Tibial nerve (tissue), 4 donors: ENCODE measurements around the gene ASTN1. TPM values are rescaled to one million over a fixed set of nuclear protein-coding genes. Genes with fewer than 3 reads are reported as not detected.

ENCODE experiments used
- DNase-seq, 2 donors: peaks; one replicate each; pipeline ENCODE4 v3.0.0-alpha.2; 2019; ENCODE audit warnings: low spot score in 2 of 2
- H3K27ac ChIP-seq, 4 donors: fragments of 200-600 bp; sonication (generic) in 3 of 4; one replicate each; pipeline ENCODE4 v1.5.1; 2017 to 2019; ENCODE audit warnings: mild to moderate bottlenecking in 1 of 4
- H3K27me3 ChIP-seq, 2 donors: fragments of 200-600 bp; sonication (generic) in 1 of 2; one replicate each; pipeline versions ENCODE4 v1.5.1 to v1.6.0; 2017 to 2019
- H3K36me3 ChIP-seq, 3 donors: fragments of 200-600 bp; sonication (generic); one replicate each; pipeline ENCODE4 v1.5.1; 2018 to 2019
- H3K4me1 ChIP-seq, 4 donors: fragments of 200-600 bp; sonication (generic) in 3 of 4; one replicate each; pipeline ENCODE4 v1.5.1; 2017 to 2019
- H3K4me3 ChIP-seq, 4 donors: fragments of 200-600 bp; sonication (generic) in 3 of 4; one replicate each; pipeline ENCODE4 v1.5.1; 2017 to 2019; ENCODE audit warnings: mild to moderate bottlenecking in 1 of 4, moderate library complexity in 1 of 4
- H3K9me3 ChIP-seq, 4 donors: fragments of 200-600 bp; sonication (generic) in 3 of 4; one replicate each; pipeline ENCODE4 v1.5.1; 2017 to 2019
- EP300 ChIP-seq, 2 donors: sonication (generic); formaldehyde crosslinking; IDR thresholded peaks; one replicate each; pipeline ENCODE4 v1.6.1; 2017; ENCODE audit warnings: antibody characterized with exemption in 2 of 2, mild to moderate bottlenecking in 1 of 2
- POLR2A ChIP-seq, 2 donors: fragments of 450-650 bp; IDR thresholded peaks; one replicate each; pipeline ENCODE4 v1.6.1; 2017; ENCODE audit warnings: antibody characterized with exemption in 2 of 2, mild to moderate bottlenecking in 2 of 2, moderate library complexity in 2 of 2
- WGBS, 2 donors: methylation state at CpG; one replicate each; pipeline ENCODE4 v1.1.5; 2018; 5-methylcytosine and 5-hydroxymethylcytosine counted together
- total RNA-seq, 4 donors: library from RNA; depleted of rRNA; stranded (reverse); fragments of >200 nt; gene quantifications; one replicate each; pipeline ENCODE4 v1.1.0, GENCODE V29; 2016
- TF ChIP-seq, protein P1 (sequence below), 5 experiments: fragments of 200-600 bp in 3 of 5; fragments of 450-650 bp in 2 of 5; sonication (generic) in 3 of 5; IDR thresholded peaks; one replicate each; pipeline ENCODE4 v1.5.1; 2016 to 2019; ENCODE audit warnings: antibody characterized with exemption in 5 of 5, mild to moderate bottlenecking in 3 of 5, moderate library complexity in 2 of 5

The ASTN1 gene
- total RNA-seq, 4 donors from 2014 or later = 0.30 to 0.63 TPM; not detected in 2

DNA sequence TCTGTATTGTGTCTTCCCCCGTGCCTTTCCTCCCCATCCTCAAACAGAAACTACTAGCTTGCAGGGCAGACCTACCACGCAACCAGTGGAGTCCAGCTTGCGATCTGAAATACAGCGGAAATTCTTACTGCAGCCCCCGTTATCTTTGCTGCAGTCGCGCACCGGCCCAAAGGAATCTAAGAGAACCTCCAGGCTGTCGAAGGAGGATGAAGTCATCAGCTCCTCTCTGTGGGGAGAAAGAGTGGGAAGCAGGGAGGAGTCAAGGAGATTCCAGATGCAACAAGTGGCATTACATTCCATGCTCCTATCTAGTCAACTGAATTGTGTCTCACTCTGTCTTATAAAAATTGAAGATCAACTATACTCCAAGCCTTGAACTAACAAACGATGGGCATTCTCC, 206.9 kb downstream of the ASTN1 start:
- Histone ChIP-seq H3K27ac (no peak overlapping the region), H3K27me3 (no peaks in the 10 kb centered on the region), H3K4me1 (no peaks in the 10 kb centered on the region), H3K9me3 (no peaks in the 10 kb centered on the region), H3K4me3 (no peak overlapping the region), H3K36me3 (no peaks in the 10 kb centered on the region)
- TF ChIP-seq, protein P1, sequence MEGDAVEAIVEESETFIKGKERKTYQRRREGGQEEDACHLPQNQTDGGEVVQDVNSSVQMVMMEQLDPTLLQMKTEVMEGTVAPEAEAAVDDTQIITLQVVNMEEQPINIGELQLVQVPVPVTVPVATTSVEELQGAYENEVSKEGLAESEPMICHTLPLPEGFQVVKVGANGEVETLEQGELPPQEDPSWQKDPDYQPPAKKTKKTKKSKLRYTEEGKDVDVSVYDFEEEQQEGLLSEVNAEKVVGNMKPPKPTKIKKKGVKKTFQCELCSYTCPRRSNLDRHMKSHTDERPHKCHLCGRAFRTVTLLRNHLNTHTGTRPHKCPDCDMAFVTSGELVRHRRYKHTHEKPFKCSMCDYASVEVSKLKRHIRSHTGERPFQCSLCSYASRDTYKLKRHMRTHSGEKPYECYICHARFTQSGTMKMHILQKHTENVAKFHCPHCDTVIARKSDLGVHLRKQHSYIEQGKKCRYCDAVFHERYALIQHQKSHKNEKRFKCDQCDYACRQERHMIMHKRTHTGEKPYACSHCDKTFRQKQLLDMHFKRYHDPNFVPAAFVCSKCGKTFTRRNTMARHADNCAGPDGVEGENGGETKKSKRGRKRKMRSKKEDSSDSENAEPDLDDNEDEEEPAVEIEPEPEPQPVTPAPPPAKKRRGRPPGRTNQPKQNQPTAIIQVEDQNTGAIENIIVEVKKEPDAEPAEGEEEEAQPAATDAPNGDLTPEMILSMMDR (IDR thresholded peaks at IDR 0.05) = no peak
- TF ChIP-seq POLR2A (IDR thresholded peaks at IDR 0.05) (no peak), EP300 (IDR thresholded peaks at IDR 0.05) (no peak)
- WGBS, 2 donors = 78 to 79% methylated on average over 10 of the region's 10 CpGs
- no peak for DNase-seq

DNA sequence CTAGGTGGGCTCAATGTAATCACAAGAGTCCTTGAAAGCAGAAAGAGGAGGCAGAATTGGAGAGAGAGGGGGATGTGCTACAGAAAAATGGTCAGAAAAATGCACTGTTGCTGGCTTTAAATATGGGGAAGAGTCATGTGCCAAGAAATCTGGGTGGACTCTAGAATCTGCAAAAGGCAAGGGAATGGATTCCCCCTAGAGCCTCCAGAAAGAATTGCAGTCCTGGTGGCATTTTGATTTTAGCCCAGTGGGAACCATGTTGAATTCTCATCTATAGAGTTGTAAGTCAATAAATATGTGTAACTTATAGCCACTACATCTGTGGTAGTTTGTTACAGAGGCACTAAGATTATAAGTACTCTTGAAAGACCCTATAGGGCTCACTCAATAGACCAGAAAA, 210.3 kb downstream of the ASTN1 start:
- Histone ChIP-seq H3K9me3 (no peaks in the 10 kb centered on the region), H3K27ac (no peak overlapping the region), H3K36me3 (no peaks in the 10 kb centered on the region), H3K4me1 (no peaks in the 10 kb centered on the region), H3K27me3 (peaks cover 0 to 5% of the 10 kb centered on the region in 2 donors), H3K4me3 (no peak overlapping the region)
- DNase-seq = no peak
- TF ChIP-seq, protein P1 (IDR thresholded peaks at IDR 0.05) = no peak
- TF ChIP-seq EP300 (IDR thresholded peaks at IDR 0.05) (no peak), POLR2A (IDR thresholded peaks at IDR 0.05) (no peak)

DNA sequence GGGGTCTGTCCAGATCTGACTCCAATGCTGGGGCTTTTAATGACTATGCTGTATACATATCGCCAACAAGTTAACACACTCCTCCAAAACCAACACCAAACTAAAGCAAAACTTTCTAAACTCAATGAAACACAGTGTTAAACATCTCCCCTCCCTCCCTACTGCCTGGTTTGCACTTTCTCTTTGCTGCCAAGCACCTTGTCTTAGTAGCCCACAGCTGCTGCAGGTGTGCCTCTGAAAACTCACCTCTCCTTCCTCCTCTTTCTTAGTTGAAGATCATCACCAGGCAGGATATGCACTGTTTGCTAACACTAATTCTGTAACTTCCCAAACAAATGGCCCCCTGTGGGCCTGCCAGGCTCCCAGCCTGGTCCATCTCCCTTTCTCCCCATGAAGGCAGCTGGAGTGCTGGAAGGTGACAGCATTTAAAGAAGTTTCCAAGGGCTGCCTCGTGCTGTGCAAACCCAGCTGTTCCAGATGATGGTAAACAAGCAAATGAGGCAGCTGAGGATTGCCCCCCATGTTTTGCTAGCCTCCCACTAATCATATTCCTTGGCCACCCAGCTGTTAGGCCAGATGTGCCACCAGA, 213.7 kb downstream of the ASTN1 start:
- no peak for TF ChIP-seq EP300 (IDR thresholded peaks at IDR 0.05)
- TF ChIP-seq, protein P1 (IDR thresholded peaks at IDR 0.05) = no peak
- no peak for TF ChIP-seq POLR2A (IDR thresholded peaks at IDR 0.05)
- H3K27me3 ChIP-seq = peaks cover 0 to 5% of the 10 kb centered on the region in 2 donors
- no peaks in the 10 kb centered on the region for H3K36me3 ChIP-seq
- H3K4me1 ChIP-seq = no peaks in the 10 kb centered on the region
- no peak overlapping the region for H3K4me3 ChIP-seq
- WGBS, 2 donors = 60% methylated on average over 2 of the region's 2 CpGs
- no peaks in the 10 kb centered on the region for H3K9me3 ChIP-seq
- H3K27ac ChIP-seq = no peak overlapping the region
- no peak for DNase-seq

DNA sequence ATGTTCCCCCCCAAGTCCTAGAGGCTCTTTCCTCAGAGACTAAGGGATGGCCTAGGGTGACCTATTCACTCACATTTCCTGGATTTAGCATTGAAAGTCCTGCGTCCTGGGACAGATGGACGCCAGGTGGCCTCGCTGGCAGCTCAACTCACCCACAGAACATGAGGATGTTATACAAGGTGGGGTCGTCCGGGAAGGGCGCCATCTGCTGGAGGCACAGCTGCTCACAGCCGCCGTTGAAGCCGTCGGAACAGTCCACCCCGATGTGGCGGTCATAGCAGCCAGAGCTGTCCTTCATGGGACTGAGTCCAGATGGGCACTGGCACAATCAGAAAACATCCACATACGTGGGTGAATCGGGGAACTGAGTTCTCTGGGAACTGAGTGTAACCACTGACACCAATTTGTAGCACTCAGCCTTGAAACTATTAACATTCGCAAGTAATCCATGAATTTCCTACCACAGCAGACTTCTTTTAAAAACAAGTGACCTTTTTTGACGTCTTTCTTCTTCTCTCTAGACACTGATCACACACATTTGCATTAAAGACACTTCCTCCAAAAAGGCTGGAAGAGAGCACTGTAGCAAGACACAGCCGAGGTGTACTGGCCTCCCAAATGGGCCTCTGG, 215.4 kb downstream of the ASTN1 start:
- TF ChIP-seq POLR2A (IDR thresholded peaks at IDR 0.05) (no peak), EP300 (IDR thresholded peaks at IDR 0.05) (no peak)
- TF ChIP-seq, protein P1 (IDR thresholded peaks at IDR 0.05) = peak in 1 of 5 experiments; percentile 4
- no peaks in the 10 kb centered on the region for H3K36me3 ChIP-seq
- H3K9me3 ChIP-seq = no peaks in the 10 kb centered on the region
- WGBS, 2 donors = 29 to 43% methylated on average over 12 to 17 of the region's 17 CpGs
- H3K4me3 ChIP-seq = no peak overlapping the region
- peaks cover 0 to 5% of the 10 kb centered on the region in 2 donors for H3K27me3 ChIP-seq
- H3K27ac ChIP-seq = no peak overlapping the region
- H3K4me1 ChIP-seq = no peaks in the 10 kb centered on the region
- DNase-seq = no peak

DNA sequence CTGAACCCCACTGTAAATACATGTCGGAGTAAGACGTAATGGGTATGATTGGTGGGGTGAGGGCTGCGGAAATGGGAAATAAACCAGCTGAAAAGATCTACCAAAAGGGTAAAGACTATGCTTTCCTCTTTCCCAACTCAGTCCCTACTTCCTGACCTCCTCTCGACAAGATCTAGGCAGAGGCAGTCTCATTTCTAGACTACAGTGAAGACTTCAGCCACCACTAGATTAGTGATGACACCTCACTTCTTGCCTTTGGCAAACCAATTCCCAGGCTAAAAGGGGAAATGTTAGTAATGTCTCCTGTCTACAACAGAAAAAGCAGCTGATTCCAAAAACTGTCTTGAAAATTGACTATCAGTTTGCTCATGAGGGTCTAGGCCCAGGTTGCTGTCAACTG, 219.9 kb downstream of the ASTN1 start:
- TF ChIP-seq POLR2A (IDR thresholded peaks at IDR 0.05) = no peak
- TF ChIP-seq, protein P1 (IDR thresholded peaks at IDR 0.05) = no peak
- TF ChIP-seq EP300 (IDR thresholded peaks at IDR 0.05) = no peak
- no peak overlapping the region for H3K4me3 ChIP-seq
- no peaks in the 10 kb centered on the region for H3K4me1 ChIP-seq
- peaks cover 0 to under 1% of the 10 kb centered on the region in 2 donors for H3K27me3 ChIP-seq
- DNase-seq = no peak
- no peaks in the 10 kb centered on the region for H3K36me3 ChIP-seq
- no peak overlapping the region for H3K27ac ChIP-seq
- H3K9me3 ChIP-seq = no peaks in the 10 kb centered on the region
- 97 to 100% methylated on average over 4 of the region's 4 CpGs for WGBS, 2 donors
